Tibial artery (tissue), 4 donors: ENCODE results near the gene VAV3.

Source experiments
- DNase-seq, 2 donors: peaks; one replicate each; pipeline ENCODE4 v3.0.0-alpha.2; 2019
- H3K27ac ChIP-seq, 2 donors: fragments of 200-600 bp; sonication (generic) in 1 of 2; 1 replicate in 1 of 2; 2 replicates in 1 of 2; pipeline ENCODE4 v1.5.1; 2018 to 2019; ENCODE audit warnings: mild to moderate bottlenecking in 1 of 2
- H3K27me3 ChIP-seq, 2 donors: fragments of 200-600 bp; sonication (generic) in 1 of 2; one replicate each; pipeline versions ENCODE4 v1.5.1 to v1.6.0; 2016 to 2019
- H3K36me3 ChIP-seq, 3 donors: fragments of 200-600 bp; sonication (generic) in 2 of 3; one replicate each; pipeline ENCODE4 v1.5.1; 2016 to 2019; ENCODE audit warnings: mild to moderate bottlenecking in 2 of 3
- H3K4me1 ChIP-seq, 4 donors: fragments of 200-600 bp; sonication (generic) in 2 of 4; 1 replicate in 3 of 4; 2 replicates in 1 of 4; pipeline ENCODE4 v1.5.1; 2016 to 2019
- H3K4me3 ChIP-seq, 2 donors: fragments of 200-600 bp; sonication (generic) in 1 of 2; 1 replicate in 1 of 2; 2 replicates in 1 of 2; pipeline ENCODE4 v1.5.1; 2018 to 2019; ENCODE audit warnings: mild to moderate bottlenecking in 2 of 2
- H3K9me3 ChIP-seq, 3 donors: fragments of 200-600 bp; sonication (generic) in 1 of 3; one replicate each; pipeline ENCODE4 v1.5.1; 2016 to 2019
- intact Hi-C: fragments of 100-400 bp; cut with DNase I; formaldehyde crosslinking; loops from one replicate; pipeline ENCODE4 v1.15.0; 2023; ENCODE audit warnings: low total_unique reads
- TF ChIP-seq, protein P1 (sequence below), 2 experiments: fragments of 200-600 bp in 1 of 2; fragments of 450-650 bp in 1 of 2; IDR thresholded peaks; one replicate each; pipeline ENCODE4 v1.5.1; 2017 to 2019; ENCODE audit warnings: antibody characterized with exemption in 2 of 2, mild to moderate bottlenecking in 1 of 2, moderate library complexity in 1 of 2

The VAV3 gene

DNA sequence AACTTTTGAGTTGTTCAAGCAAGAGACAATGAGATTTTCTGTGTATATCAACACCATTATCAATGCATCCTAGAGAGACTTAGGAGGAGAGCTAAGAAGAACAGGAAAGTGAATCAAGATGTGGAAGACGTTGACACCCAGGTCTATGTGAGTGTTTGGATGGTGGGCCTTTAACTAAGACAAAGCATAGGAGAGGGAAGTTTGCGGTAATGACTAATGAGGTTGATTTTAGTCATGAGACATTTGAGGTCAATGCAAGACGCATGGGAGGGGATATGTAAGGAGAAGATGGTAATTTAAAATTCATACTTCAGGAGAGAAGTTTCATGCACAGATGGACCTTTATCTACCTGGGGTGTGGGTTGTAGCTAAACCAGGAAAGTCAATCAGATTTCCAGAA, 269.6 kb downstream of the VAV3 start:
- H3K36me3 ChIP-seq, result no peaks in the 10 kb centered on the region
- no peaks in the 10 kb centered on the region for H3K4me1 ChIP-seq
- H3K9me3 ChIP-seq, result no peaks in the 10 kb centered on the region
- H3K27me3 ChIP-seq, result no peaks in the 10 kb centered on the region
- H3K4me3 ChIP-seq, result no peak overlapping the region
- TF ChIP-seq, protein P1, sequence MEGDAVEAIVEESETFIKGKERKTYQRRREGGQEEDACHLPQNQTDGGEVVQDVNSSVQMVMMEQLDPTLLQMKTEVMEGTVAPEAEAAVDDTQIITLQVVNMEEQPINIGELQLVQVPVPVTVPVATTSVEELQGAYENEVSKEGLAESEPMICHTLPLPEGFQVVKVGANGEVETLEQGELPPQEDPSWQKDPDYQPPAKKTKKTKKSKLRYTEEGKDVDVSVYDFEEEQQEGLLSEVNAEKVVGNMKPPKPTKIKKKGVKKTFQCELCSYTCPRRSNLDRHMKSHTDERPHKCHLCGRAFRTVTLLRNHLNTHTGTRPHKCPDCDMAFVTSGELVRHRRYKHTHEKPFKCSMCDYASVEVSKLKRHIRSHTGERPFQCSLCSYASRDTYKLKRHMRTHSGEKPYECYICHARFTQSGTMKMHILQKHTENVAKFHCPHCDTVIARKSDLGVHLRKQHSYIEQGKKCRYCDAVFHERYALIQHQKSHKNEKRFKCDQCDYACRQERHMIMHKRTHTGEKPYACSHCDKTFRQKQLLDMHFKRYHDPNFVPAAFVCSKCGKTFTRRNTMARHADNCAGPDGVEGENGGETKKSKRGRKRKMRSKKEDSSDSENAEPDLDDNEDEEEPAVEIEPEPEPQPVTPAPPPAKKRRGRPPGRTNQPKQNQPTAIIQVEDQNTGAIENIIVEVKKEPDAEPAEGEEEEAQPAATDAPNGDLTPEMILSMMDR (IDR thresholded peaks at IDR 0.05), result no peak
- no peak for DNase-seq
- no peak overlapping the region for H3K27ac ChIP-seq
- intact Hi-C loops, result no loop called here

DNA sequence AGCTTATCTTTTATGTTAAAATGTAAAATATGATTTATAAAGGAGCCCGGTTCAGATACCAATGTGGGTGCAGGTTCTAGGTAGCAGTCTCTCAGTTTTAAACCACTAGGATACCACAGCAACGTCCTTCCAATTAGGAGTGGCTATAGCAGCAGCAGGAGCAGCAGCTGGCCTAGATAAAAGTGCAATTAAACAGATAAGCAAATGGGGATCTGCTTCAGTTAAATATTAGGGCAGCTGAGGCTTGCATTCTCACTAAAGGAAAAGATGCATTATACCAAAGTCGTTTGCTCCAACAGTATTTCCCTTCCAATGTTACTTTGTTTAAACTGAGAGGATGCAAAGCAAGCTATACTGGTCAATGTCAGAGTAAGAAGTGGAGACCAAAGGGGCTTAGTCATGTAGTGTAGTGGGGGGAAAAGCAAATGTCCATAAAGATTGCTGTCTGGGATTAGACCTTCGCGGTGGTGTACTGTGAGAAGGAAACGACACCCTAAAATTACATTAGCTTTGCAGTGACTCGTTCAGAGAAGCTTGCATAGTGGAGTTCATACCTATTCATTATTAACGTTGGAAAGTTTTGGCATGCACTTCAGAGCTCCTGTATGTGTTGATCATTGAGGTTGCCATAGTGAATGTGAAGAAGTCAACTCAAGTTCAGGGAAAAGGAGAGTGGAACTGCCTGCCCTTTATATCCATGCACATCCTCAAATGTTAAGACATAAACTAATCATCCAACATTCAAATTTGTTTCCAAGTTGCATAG, 272.2 kb downstream of the VAV3 start:
- no peaks in the 10 kb centered on the region for H3K9me3 ChIP-seq
- H3K4me1 ChIP-seq, result no peaks in the 10 kb centered on the region
- DNase-seq, result no peak
- intact Hi-C loops, result no loop called here
- H3K36me3 ChIP-seq, result no peaks in the 10 kb centered on the region
- H3K4me3 ChIP-seq, result no peak overlapping the region
- no peaks in the 10 kb centered on the region for H3K27me3 ChIP-seq
- no peak overlapping the region for H3K27ac ChIP-seq
- TF ChIP-seq, protein P1 (IDR thresholded peaks at IDR 0.05), result no peak

DNA sequence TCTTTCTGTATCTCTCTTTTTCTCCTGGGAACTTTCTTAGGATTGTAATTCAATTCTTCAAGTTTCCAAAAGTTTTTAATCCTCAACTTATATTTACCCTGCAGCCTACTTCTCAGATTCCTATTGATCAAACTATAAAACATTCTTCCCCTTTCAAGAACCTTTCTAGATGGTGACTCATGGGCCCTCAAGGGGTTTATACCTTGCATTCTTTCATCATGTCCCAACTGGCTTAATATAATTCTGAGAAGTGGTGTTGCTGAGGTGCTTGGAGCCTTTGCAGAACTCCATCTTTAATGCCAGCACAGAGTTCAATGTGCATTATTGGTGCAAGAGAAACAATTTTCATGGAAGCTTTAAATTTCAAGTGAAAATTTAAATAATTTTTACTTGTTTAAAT, 273.4 kb downstream of the VAV3 start:
- Histone ChIP-seq H3K36me3 (no peaks in the 10 kb centered on the region), H3K27me3 (no peaks in the 10 kb centered on the region), H3K27ac (no peak overlapping the region), H3K9me3 (no peaks in the 10 kb centered on the region), H3K4me3 (no peak overlapping the region), H3K4me1 (no peaks in the 10 kb centered on the region)
- intact Hi-C loops, result no loop called here
- DNase-seq, result no peak
- TF ChIP-seq, protein P1 (IDR thresholded peaks at IDR 0.05), result no peak

DNA sequence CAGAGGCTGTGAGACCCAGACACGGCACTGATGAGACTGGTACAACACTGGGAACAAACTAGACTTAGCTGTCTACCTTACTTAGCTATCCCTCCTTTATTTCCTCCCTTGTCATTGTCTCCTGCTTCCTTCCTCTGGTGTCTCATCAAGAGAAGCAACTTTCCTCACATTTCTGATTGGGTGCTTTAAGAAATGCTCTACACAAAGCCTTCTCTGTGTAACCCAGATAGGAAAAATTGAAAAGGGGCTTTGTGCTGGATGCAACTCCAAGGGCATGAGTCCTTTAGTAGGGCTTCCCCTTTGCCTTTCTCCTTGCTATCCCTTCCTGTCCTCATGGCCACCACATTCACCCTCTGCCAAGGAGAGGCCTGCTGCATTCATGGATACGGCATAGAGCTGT, 274.5 kb downstream of the VAV3 start:
- TF ChIP-seq, protein P1 (IDR thresholded peaks at IDR 0.05), result no peak
- intact Hi-C loops, result no loop called here
- H3K27me3 ChIP-seq, result no peaks in the 10 kb centered on the region
- H3K9me3 ChIP-seq, result no peaks in the 10 kb centered on the region
- H3K4me1 ChIP-seq, result no peaks in the 10 kb centered on the region
- H3K36me3 ChIP-seq, result no peaks in the 10 kb centered on the region
- H3K27ac ChIP-seq, result no peak overlapping the region
- H3K4me3 ChIP-seq, result no peak overlapping the region
- DNase-seq, result no peak

DNA sequence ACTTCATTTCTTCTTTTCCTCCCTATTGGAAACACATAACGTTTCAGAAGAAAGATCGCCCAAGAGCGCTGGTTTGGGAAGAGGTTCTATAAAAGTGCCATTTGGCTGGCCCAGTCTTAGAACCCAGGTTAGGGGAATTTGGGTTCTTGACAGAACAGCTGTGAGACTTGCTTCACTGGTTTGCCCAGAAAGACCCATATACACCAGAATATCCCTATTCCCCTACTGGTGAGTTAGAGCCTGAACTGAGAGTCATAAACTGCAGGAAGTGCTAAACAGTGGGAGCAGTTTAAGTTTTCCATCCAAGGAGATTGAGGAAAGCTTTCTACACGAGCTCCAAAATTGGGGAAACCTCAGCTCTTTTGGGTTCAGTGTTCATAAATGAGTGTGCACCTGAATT, 275.2 kb downstream of the VAV3 start:
- intact Hi-C loops, result no loop called here
- Histone ChIP-seq H3K4me3 (no peak overlapping the region), H3K4me1 (no peaks in the 10 kb centered on the region), H3K36me3 (no peaks in the 10 kb centered on the region), H3K9me3 (no peaks in the 10 kb centered on the region), H3K27me3 (no peaks in the 10 kb centered on the region), H3K27ac (no peak overlapping the region)
- no peak for DNase-seq
- TF ChIP-seq, protein P1 (IDR thresholded peaks at IDR 0.05), result no peak

DNA sequence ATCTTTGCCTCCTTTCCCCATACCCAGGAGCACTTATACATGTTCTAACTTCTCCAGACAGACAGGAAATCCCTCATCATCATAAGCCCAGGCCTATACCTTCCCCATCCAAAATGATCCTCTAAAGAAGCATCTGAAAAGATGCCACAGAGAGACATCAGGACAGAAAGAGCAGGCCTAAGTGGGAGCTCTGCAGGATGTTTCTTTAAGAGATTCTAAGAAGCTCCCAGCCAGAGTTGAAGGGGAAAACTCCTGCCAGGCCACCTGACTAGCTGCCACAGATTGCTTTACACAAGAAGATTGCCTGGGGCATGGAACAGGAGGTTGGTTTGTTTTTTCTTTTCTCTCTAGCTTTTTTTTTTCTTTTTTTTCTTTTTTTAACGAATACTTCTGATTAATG, 275.8 kb downstream of the VAV3 start:
- Histone ChIP-seq H3K4me3 (no peak overlapping the region), H3K27me3 (no peaks in the 10 kb centered on the region), H3K4me1 (no peaks in the 10 kb centered on the region), H3K36me3 (no peaks in the 10 kb centered on the region), H3K9me3 (no peaks in the 10 kb centered on the region), H3K27ac (no peak overlapping the region)
- intact Hi-C loops, result no loop called here
- TF ChIP-seq, protein P1 (IDR thresholded peaks at IDR 0.05), result no peak
- DNase-seq, result no peak
